H1 (cell line): ENCODE data around the gene OR7G2. TPM values are rescaled to one million over a fixed set of nuclear protein-coding genes. Genes with fewer than 3 reads are reported as not detected.
A peak's percentile ranks its signal among the peaks of the same experiment; 100 is the strongest.

Experiments
- ASH2L ChIP-seq: fragments of 200-600, 300-600 bp; sonication (generic); IDR thresholded peaks from one replicate; pipeline ENCODE4 v1.7.1; 2017; ENCODE audit warnings: low read length
- BACH1 ChIP-seq: IDR thresholded peaks from 2 replicates; pipeline ENCODE4 v1.6.1; 2012; ENCODE audit warnings: low read length, improper control_type of control experiment
- BCL11A ChIP-seq, 2 experiments: IDR thresholded peaks; one replicate each; pipeline ENCODE4 v1.6.1; 2011; ENCODE audit warnings: low read depth in 2 of 2, low read length in 2 of 2, mild to moderate bottlenecking in 2 of 2
- BRCA1 ChIP-seq: IDR thresholded peaks from 2 replicates; pipeline ENCODE4 v1.6.1; 2012; ENCODE audit warnings: low read depth, low read length, improper control_type of control experiment
- CBX5 ChIP-seq: fragments of 300-800, 300-1000 bp; sonication (generic); IDR thresholded peaks from 2 replicates; pipeline ENCODE4 v1.7.1; 2016; ENCODE audit warnings: antibody characterized with exemption, low read length, low read depth
- CBX8 ChIP-seq: fragments of 300-800, 300-1000 bp; sonication (generic); IDR thresholded peaks from 2 replicates; pipeline ENCODE4 v1.7.1; 2016; ENCODE audit warnings: low read depth, low read length, borderline replicate concordance
- CHD2 ChIP-seq: IDR thresholded peaks from 2 replicates; pipeline ENCODE4 v1.6.1; 2012; ENCODE audit warnings: low read length, improper control_type of control experiment
- CREB1 ChIP-seq: IDR thresholded peaks from 2 replicates; pipeline ENCODE4 v1.6.1; 2012; ENCODE audit warnings: inconsistent platforms
- CTBP2 ChIP-seq: IDR thresholded peaks from 2 replicates; pipeline ENCODE4 v1.7.0; 2011; ENCODE audit warnings: borderline replicate concordance, mild to moderate bottlenecking, moderate library complexity, mixed read lengths, low read length; ENCODE audit not compliant: insufficient read depth, insufficient read length
- GABPA ChIP-seq: IDR thresholded peaks from 2 replicates; pipeline ENCODE4 v1.6.1; 2011; ENCODE audit warnings: mild to moderate bottlenecking, low read length, moderate library complexity, borderline replicate concordance; ENCODE audit not compliant: insufficient read depth
- GTF2F1 ChIP-seq: IDR thresholded peaks from 2 replicates; pipeline ENCODE4 v1.6.1; 2012; ENCODE audit warnings: low read depth, low read length, improper control_type of control experiment, borderline replicate concordance
- HDAC6 ChIP-seq: IDR thresholded peaks from one replicate; pipeline ENCODE4 v1.7.1; 2012; ENCODE audit warnings: low read depth, mild to moderate bottlenecking, inconsistent platforms, low read length, moderate library complexity
- JUN ChIP-seq: IDR thresholded peaks from 2 replicates; pipeline ENCODE4 v1.6.1; 2011; ENCODE audit warnings: low read depth, mild to moderate bottlenecking, improper control_type of control experiment, low read length
- JUND ChIP-seq: IDR thresholded peaks from 2 replicates; pipeline ENCODE4 v1.6.1; 2011; ENCODE audit warnings: mild to moderate bottlenecking, improper control_type of control experiment, low read length
- KDM5A ChIP-seq: fragments of 200-600 bp; IDR thresholded peaks from 2 replicates; pipeline ENCODE4 v1.7.1; 2012; ENCODE audit warnings: mild to moderate bottlenecking, low read length, inconsistent platforms, mixed read lengths
- PHF8 ChIP-seq: fragments of 200-600 bp; sonication (generic); conservative IDR thresholded peaks from 2 replicates; pipeline ENCODE4 v1.7.1; 2012; ENCODE audit warnings: low read depth, mild to moderate bottlenecking, inconsistent platforms, low read length, moderate library complexity
- POLR2A ChIP-seq, 2 experiments: IDR thresholded peaks; 1 replicate in 1 of 2; 2 replicates in 1 of 2; pipeline ENCODE4 v1.6.1; 2011; ENCODE audit warnings: low read depth in 2 of 2, low read length in 2 of 2, mild to moderate bottlenecking in 2 of 2; ENCODE audit errors: control extremely low read depth in 1 of 2
- POLR2AphosphoS5 ChIP-seq: IDR thresholded peaks from 2 replicates; pipeline ENCODE4 v1.6.1; 2011; ENCODE audit warnings: low read depth, low read length
- RXRA ChIP-seq: IDR thresholded peaks from 2 replicates; pipeline ENCODE4 v1.6.1; 2011; ENCODE audit warnings: low read depth, mild to moderate bottlenecking, low read length, moderate library complexity; ENCODE audit not compliant: insufficient read depth
- SIX5 ChIP-seq: IDR thresholded peaks from 2 replicates; pipeline ENCODE4 v1.6.1; 2011; ENCODE audit warnings: mild to moderate bottlenecking, low read depth, low read length
- SP4 ChIP-seq: IDR thresholded peaks from 2 replicates; pipeline ENCODE4 v1.6.1; 2012; ENCODE audit warnings: low read length, inconsistent platforms
- TAF7 ChIP-seq: optimal IDR thresholded peaks from 2 replicates; pipeline ENCODE3; 2011; ENCODE audit warnings: low read depth, mild to moderate bottlenecking, inconsistent platforms, low read length, moderate library complexity, borderline replicate concordance
- TEAD4 ChIP-seq: IDR thresholded peaks from 2 replicates; pipeline ENCODE4 v1.6.1; 2012; ENCODE audit warnings: low read depth, low read length, inconsistent platforms, mixed read lengths
- YY1 ChIP-seq: IDR thresholded peaks from 2 replicates; pipeline ENCODE4 v1.6.1; 2011; ENCODE audit warnings: low read depth, mild to moderate bottlenecking, low read length
- polyA plus RNA-seq, 7 experiments: library from polyadenylated mRNA; depleted of rRNA in 3 of 7; stranded (reverse) in 5 of 7; unstranded in 2 of 7; fragments of >200 nt in 5 of 7; fragments of 200-250 nt in 2 of 7; gene quantifications; 1 replicate in 5 of 7; 2 replicates in 1 of 7; 4 replicates in 1 of 7; pipeline versions ENCODE4 v1.2.1 to v1.2.3, GENCODE V29; 2011 to 2013; ENCODE audit warnings: missing spikeins in 2 of 7, mixed read lengths in 2 of 7
- total RNA-seq: library from RNA; stranded (reverse); fragmentation: NEBNext Ultra II Directional; extraction: Animal tissue kit (Norgen Biotek cat#: 25700); gene quantifications from 2 replicates; pipeline ENCODE4 v1.2.1, GENCODE V29; 2021
- TF ChIP-seq, protein P1 (sequence below): IDR thresholded peaks from 2 replicates; pipeline ENCODE4 v1.6.1; 2012; ENCODE audit warnings: inconsistent platforms

OR7G2 gene
- total and polyA plus RNA-seq, 2 of the 8 experiments (the other 6 are each of a cell fraction or from before 2014, with no cell fraction given) = not detected

DNA sequence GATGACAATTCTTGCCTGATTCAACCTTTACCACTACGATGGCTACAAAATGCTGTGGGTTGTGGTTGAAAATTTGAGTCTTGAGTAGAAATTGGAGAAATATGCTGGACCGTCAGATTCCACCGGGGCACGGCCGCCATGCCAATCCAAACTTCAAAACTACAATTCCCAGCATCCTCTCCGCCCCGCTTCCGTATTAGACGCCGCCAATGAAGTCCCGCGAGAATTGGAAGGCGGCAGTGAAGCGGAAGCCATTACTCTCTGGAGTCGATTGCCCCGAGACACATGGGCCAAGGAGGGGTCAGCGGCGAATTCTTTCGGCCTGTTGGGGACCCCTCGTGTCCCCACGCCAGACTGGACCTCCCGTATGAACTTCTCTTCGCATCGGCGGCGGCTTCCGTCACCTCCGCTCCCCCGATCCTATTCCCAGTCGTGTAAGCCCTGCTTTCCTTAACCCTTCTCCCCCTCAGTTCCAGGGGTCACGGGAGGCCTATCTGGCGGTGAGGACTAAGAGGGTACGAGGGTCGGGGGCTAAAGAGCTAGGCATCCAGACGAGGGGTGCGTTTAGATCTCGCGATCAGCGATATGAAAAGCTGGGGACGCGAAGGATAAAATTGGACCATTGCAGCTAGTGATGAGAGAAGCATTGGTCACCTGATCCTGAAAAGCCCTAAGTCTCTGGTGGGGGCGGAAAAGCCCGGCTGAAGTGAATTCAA, 33.0 kb upstream of the OR7G2 start, which contains the start of gene ZNF317 (continued):
- TF ChIP-seq TEAD4 (no peak), BRCA1 (peak; percentile 88), BACH1 (no peak), KDM5A (no peak), POLR2A (IDR thresholded peaks at IDR 0.05; ENCODE audit: control extremely low read depth in 1 of 2, low read depth in 2 of 2, low read length in 2 of 2) (peak; percentile 87 to 98), RXRA (no peak), CREB1 (peak; percentile 69), YY1 (peak; percentile 98), POLR2AphosphoS5 (peak; percentile 97), SIX5 (peak; percentile 83), GABPA (no peak), CTBP2 (no peak), PHF8 (peak; percentile 97), GTF2F1 (no peak), CBX8 (no peak), JUN (no peak), ASH2L (peak; percentile 93), BCL11A (IDR thresholded peaks at IDR 0.05; ENCODE audit: low read depth in 2 of 2, low read length in 2 of 2) (no peak), SP4 (0 out of 2 replicates have a peak, but pooled peaks have one; percentile 29), CHD2 (peak; percentile 98), JUND (no peak), HDAC6 (no peak), TAF7 (peak; percentile 65), CBX5 (no peak)
- TF ChIP-seq, protein P1, sequence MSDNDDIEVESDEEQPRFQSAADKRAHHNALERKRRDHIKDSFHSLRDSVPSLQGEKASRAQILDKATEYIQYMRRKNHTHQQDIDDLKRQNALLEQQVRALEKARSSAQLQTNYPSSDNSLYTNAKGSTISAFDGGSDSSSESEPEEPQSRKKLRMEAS = peak; percentile 70
